Measurements from ENCODE around the gene NFKBIE.

GRCh38 chr6:44214307-44214706 lies 51.0 kb downstream of the NFKBIE start:
- TF ChIP-seq CTCF (IDR thresholded peaks at IDR 0.05) (no peak), POLR2A (IDR thresholded peaks at IDR 0.05) (no peak), POLR2AphosphoS5 (IDR thresholded peaks at IDR 0.05) (no peak), EP300 (IDR thresholded peaks at IDR 0.05) (no peak)

Data from upper lobe of left lung (tissue), 4 donors.